ENCODE data around the gene OMA1.
"Not testable (repeated sequence)": the region's sequence is repeated elsewhere in the genome, so short reads cannot be mapped to it uniquely, and the experiment has no call there.

OMA1 gene

DNA sequence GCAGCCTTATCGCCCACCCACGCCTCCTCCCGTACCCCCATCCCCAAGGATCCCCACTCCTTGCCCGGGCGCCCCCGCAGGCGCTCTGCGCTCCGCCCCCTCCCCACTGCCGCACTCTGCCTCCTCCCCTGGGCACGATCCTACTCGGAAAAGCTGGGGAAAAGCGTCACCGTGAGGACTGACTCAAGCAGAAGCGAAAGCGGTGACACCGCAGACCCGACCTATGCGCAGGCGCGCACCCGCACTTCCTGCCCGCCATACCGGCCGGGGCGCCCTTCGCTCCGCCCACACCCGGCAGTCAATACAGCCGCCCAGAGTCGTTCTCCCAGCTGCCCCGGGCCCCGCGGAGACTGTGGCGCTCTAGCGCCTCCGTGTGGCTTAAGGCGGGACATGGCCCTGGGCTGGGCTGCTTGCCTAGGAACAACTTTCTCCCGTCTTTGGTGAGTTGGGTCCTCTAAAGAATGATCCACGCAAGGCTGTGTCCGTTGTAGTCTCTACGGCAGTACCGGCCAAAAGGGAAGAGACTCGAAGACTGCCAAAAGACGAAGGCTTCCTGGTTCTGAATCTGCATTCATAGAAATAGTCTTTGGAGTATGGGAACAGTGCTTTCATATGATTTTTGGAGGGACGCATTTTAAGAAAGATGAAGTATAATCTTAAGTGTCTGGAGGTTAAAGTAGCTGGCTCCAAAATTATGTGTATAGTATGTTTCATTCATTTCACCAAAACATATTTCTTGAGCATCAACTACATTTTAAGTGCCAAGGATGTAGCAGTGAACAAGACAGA, at the start of gene OMA1:
Gene OMA1 (minus strand): TSS at position 207 of the 789 bp plus-strand sequence. CDS start 7,432 bp downstream, outside the sequence.
- DNase-seq, result peak; percentile 91

DNA sequence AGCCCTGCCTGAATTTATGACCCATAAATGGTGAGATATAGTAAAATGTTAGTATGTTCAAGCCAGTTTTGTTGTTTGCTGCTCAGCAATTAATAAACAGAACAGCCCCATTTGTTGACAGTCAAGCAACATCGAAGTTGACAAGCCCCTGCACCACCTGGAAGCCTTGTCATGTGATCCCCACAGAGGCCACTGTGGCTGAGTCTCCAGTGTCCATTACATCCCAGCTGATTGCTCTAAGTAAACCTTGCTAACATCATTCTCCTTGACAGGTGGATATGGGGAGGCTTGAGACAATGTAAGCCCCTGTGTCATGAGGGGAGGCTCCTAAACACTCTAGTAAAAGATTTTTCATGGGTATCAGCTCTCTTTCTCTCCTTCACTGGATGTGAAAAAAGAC, 48.0 kb upstream of the OMA1 start:
- DNase-seq, result no peak

DNA sequence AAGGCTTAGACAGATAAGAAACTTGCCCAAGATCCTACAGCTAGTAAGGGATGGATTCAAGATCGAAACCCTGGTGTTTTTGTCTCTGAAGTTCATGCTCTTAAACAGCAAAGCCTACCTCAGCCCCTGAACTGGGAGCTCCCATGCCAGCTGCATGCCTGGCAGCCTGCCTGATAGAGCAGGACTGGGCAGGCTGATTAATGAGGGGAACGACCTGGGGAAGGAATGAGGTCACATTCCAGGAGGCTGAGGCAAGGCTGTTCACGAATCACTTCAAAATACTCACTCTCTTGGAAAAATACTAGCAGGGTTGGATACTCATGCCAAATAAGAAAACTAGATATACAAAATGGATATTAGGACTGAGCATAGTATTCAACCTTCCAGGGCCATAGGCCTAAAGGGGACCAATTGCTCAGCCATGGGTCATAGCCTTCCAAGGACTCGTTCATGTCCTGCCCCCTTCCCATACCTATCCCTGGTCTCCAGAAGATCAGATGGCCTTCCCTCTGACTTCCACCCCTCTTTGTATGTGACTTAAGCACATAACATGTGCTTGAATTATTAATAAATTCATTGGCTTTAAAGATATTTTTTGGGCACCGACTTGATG, 46.1 kb upstream of the OMA1 start:
- DNase-seq, result peak; percentile 97

DNA sequence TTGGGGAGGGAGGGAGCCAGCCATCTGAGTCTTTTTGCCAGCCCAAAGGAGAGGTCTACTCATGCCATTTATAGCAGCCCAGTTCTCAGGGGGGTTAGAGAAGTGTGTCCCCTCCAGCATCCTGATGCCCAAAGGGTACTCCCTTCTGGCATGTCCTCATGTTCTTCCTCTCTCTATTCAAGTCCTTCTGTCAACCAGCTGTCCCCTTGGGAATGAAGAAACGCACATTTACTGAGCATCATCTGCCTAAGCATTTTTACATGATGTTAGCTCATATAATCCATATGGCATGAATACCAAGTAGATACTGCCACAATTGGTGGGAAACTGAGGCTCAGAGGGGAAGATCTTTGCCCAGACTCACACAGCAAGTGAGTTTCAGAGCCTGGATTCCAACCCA, 45.3 kb upstream of the OMA1 start:
- no peak for DNase-seq

DNA sequence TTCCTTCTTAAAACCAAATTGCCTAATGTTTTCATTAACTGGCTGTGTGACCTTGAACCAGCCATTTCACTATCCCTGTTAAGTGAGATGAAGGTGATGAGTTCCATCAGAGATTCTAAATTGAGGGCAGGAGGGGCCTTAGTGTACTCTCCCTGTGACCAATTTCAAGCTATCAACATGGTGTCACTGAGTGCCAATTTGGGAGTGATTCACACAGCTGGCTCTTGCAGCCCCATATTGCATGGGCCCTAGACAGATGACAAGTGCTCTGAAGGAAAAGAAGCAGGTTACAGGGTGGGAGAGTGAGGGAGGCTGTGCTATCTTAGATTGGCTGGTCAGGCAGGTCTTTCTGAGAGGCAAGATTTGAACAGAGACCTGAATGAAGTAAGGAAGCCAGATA, 43.5 kb upstream of the OMA1 start:
- no peak for DNase-seq

DNA sequence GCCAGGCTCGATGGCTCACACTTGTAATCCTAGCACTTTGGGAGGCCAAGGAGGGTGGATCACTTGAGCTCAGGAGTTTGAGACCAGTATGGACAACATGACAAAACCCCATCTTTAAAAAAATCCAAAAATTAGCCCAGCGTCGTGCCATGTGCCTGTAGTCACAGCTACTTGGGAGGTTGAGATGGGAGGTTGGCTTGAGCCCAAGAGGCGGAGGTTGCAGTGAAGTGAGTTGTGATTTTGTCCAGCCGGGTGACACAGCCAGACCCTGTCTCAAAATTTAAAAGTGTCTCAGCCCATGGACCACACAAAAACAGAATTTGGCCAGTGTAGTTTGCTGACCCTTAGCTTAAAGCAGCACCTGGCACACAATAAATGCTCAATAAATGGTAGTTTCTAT, 41.9 kb upstream of the OMA1 start:
- no peak for DNase-seq

DNA sequence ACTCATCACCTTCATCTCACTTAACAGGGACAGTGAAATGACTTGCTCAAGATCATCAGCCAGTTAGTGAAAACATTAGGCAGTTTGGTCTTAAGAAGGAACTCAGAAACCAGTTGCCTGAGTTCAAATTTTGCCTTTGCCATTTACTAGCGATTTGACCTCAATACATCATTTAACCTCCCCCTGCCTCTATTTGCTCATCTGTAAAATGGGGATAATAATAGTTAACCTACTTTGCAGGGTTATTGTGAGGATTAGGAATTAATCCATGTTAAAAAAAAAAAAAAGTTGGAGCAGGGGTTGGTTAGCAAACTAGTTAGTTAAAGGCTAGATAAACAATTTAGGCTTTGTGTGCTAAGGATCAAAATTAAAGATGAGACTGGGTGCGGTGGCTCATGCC, 41.1 kb upstream of the OMA1 start:
- DNase-seq, result no peak

DNA sequence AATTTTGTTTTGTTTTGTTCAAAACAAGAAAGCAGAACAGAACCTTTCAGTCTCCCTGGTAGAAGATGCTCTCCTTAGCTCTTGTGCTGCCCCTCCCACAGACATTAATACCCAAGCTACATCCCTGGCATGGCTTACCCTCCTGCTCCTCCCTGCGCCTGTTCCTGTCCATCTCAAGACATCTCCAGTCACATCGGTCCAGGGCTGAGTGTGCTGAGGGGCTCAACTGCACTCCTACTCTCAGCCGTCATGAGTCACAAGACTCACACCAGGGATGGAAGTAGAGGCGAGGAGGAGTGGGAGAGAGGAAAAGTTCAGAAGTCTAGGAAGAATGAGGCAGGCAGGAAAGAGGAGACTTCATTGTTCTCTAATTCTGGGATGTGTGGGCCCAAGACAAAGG, 39.7 kb upstream of the OMA1 start:
- peak; percentile 33 for DNase-seq

DNA sequence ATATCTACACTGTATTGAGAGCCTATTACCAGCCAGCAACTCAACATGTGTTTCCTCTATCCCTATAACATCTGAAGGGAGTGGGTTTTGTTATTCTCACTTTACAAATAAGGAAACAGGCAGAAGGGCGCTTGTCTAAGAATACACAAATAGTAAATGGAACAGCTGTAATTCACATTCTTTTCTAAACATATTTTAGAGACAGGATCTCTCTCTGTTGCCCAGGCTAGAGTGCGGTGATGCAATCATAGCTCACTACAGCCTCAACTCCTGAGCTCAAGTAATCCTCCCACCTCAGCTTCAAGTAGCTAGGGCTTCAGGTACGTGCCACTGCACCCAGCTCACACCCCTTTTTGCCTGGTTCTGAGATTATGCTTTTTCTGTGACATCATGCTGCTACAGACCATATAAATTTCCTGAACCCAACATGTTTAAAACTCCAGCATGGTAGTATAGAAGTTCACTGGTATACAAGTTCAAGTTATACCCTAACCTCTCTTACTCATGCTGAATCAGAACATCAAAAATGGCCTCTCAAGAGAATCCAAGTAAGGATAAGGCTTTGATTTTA, 39.1 kb upstream of the OMA1 start:
- DNase-seq, result peak; percentile 72

DNA sequence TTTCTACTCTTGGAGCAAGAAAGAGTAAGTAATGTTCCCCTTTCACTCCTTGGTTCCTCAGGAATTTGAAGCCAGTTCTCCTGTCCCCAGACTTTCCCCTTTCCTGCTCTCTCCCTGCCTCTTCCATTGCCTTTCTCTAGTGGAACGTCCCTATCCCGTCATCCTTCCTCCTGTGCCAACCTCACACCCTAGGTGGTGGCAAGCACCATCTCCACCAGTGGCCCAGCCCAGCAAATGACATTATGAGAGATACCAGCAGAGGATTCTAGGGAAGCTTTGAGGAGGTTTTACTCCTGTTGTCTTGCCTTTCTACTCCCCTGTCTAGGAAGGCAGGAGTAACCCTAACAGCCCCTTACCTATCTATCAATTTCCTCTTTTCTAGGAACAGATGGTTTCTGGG, 38.6 kb upstream of the OMA1 start:
- no peak for DNase-seq

DNA sequence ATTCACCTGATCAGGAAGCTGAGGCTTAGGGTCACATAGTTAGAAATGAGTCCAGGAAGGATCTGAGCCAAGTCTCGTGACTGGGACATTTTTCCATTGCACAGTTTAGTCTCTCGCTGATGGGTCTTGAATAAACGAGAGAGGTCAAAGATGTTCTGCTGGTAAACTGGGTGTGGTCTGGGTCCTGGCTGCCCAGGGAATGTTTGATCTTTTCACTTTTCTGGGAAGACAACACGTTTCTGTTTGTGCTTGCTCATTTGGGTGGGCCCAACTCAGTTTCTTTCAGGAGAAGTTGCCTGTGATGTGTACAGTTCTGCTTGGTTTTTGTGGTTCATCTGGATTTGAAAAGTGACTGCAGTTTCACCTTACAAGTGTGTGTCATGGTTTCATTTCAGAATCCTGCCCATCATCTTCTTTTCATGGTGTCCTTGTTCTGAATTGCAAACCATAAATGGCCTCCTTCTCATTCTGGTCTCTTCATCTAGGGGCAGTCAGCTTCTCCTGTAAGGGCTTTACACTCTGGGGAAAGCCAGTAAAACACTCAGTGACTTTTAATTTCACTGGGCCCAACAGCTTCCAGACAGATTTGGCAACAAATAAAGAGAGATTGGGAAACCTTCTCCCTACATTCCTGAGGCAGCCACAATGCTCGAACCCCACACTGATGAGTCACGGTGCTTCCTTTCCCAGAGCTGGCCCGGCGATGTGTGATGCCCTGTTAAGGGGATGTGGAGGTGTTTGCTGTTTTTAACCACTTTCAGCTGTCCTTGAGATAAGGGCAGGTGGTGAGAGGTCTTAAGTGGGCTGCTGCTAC, 37.8 kb upstream of the OMA1 start:
- peak; percentile 97 for DNase-seq

DNA sequence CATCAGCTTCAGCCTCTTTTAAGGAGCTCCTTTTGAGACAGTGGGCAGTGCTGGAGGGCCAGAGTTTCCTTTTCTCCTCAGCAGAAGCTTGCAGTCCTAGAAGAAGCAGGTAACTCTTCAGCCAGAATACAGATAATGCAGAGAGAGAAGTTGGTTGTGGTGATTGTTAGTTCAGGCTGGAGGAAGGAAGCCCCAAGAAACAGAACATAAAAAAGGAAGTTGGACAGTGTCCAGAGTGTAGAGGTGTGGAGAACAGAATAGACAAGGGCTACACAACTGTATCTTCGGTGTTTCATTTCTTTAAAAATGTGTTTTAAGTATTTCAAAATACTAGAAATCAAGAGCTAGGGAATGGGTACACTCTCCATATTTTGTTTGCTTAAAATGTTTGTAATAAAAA, 37.0 kb upstream of the OMA1 start:
- DNase-seq, result peak; percentile 16

DNA sequence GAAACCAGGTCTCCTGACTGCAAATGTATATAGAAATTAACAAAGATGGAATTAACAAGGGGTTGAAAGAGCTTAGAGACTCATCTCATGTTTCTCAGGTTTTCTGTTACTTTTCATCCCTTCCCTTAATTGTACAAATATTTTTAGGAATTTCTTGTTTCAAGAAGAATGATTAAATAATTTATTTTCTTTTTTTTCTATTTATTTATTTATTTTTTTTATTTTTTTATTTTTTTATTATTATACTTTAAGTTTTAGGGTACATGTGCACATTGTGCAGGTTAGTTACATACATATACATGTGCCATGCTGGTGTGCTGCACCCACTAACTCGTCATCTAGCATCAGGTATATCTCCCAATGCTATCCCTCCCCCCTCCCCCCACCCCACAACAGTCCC, 35.6 kb upstream of the OMA1 start:
- not testable (repeated sequence) for DNase-seq

DNA sequence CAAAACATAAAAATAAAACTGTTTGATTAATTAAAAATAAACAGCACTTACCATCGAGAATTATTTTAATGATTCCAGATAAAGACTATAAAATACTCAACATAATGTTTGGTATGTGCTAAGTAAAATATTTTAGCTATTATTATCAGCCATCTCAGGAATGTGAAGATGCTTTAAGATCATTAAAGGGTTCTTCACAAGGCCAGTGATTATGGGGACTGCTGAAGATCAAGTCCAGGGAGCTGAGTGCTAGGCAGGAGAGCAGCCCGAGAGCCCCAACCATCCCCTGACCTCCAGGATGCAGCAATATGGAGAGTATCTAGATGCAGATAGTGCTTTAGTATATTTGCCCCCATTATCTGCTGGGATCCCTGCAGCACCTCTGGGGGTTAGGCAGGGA, 35.1 kb upstream of the OMA1 start:
- no peak for DNase-seq

DNA sequence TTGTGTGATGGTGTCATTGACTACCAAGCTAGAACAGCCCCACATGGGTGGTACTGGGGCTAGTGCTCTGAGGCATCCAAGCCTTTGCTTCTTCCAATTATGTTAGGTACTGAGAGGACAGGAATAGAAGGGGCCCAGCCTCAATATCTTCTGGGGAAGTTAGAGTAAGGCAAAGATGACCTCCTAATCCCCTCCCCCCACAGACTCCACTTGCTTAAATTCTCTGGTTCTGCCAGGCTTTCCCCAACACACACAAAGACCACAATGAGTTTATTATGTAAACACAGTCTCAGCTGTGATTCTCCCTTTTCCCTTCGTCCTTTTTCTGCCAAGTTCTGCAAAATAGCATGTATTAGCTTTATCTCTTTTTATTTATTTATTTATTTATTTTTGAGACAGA, 33.7 kb upstream of the OMA1 start:
- DNase-seq, result no peak

DNA sequence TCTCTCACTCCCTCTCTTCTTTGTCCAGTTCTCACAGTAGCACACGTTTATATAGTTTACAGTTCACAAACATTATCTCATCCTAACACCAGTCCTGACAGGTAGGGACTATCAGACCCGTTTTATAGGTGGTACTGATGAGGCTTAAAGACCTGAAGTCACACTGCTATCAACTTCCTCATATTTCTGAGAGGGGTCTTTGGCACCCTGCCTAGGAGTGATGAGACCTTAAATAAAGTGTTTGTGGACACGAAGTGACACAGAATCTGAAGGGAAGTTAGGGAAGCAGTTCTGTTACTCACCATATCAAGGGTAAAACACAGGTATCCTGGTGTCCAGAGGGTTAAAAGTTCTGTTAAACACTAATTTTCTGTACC, 31.1 kb upstream of the OMA1 start:
- DNase-seq, result no peak

DNA sequence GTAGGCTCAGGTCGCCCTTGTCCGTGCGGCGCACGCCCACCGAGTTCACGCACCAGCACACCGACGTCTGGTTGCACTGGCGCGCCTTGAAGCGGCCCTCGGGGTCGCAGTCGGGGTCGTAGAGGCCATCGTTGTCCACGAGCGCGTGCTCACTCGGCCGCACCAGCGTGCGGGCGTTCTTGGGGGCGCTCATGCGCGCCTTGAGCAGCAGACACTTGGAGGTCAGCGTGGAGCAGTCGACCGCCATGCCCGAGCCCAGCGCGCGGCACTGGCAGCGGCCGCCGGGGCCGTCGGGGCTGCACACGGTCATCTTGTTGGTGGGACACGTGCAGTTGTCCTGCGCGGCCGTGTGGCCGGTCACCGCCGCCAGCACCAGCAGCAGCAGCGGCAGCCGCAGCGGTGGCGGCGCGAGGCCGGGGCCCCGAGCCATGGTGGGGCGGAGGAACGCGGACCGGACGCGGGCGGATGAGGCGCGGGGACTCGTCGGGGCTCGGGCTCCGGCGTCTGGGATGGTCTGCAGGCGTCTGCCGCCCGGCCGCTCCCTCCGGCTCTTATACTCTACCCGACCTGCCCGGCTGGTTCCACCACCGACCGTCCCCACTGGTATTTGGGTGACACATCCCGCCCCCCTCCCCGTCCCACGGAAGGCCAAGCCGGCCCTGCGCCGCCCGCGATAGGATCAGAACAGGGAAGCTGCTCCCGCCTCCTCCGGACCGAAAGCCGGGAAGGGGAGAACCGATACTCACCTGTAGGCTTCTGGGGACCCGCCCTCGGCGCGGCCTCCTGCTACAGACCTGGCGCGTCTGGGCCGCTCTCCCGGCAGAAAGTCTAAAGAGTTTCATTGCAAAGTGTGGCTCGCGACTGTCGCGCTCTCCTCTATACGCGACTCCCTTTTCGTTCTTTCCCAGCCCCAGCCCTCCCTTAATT, 30.5 kb upstream of the OMA1 start, which contains the start of gene TACSTD2:
Gene TACSTD2 (minus strand): TSS at position 526 of the 927 bp plus-strand sequence. CDS start 96 bp downstream, at position 430.
- DNase-seq, result no peak

DNA sequence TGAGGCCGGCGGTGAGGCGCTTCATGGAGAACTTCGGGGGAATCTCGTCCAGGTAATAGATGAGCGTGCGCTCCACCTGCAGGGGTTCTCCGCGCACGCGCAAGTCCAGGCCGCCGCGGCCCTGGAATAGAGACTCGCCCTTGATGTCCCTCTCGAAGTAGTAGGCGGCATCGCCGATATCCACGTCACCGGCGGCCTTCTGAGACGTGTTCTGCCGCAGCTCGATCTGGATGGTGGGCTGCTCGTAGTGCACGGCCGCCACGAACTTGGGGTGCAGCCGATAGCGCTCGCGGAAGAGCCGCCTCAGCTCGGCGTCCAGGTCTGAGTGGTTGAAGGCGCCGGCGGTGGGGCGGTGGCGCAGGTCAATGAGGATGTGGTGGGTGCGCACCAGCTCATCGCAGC, 29.8 kb upstream of the OMA1 start:
- DNase-seq, result no peak

DNA sequence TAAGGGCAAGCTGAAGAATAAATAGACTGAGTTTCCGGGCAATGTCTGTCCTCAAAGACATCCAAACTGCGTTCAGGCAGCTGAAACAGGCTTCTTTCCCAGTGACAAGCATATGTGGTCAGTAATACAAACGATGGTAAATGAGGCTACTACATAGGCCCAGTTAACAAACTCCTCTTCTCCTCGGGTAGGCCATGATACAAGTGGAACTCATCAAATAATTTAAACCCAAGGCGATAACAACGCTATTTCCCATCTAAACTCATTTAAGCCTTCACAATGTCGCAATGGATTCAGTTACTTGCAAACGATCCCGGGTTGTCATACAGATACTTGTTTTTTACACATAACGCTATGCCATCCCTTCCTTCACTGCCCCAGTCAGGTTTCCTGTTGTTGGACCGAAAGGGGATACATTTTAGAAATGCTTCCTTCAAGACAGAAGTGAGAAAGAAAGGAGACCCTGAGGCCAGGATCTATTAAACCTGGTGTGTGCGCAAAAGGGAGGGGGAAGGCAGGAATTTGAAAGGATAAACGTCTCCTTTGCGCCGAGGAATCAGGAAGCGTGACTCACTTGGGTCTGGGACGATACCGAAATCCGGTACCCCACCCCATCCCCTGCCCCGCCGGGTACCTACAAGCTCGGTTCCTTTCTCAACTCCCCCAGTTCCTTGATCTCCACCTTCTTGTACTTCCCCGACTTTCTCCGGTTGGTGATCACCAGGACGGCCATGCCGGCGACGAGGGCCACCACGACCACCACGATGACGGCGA, 29.2 kb upstream of the OMA1 start:
- no peak for DNase-seq

DNA sequence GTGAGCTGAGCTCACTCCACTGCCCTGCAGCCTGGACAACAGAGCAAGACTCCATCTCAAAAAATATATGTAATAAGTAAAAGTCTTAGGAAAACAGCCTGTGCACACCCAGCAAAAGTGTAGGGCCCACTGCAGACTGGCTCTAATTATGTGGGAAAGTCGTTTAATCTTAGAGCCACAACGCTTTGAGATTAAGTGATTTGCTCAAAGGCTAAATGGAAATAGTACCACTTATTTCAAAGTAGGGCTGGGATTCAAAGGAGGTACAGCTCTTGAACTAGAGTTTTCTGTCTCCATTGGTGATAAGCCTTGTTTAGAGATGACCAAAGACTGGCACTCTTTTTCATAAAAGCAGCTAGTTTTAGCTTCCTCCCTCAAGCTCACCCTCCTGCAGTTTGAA, 28.3 kb upstream of the OMA1 start:
- no peak for DNase-seq
